HG03159 (cell line): ENCODE results near the gene DRAXIN.

Experiments
- ATAC-seq: cut with Tn5 transposase; IDR thresholded peaks from one replicate; pipeline ENCODE4 v1.9.1; 2021; ENCODE audit warnings: mild to moderate bottlenecking, moderate library complexity; ENCODE audit not compliant: unreplicated experiment

DRAXIN gene

GRCh38 chr1:11707621-11708276 is 16.2 kb downstream of the DRAXIN start:
- no peak for ATAC-seq

- ATAC-seq: no peak
These were observed 17.2 kb downstream of the DRAXIN start for GRCh38 chr1:11708554-11709350.

DNA sequence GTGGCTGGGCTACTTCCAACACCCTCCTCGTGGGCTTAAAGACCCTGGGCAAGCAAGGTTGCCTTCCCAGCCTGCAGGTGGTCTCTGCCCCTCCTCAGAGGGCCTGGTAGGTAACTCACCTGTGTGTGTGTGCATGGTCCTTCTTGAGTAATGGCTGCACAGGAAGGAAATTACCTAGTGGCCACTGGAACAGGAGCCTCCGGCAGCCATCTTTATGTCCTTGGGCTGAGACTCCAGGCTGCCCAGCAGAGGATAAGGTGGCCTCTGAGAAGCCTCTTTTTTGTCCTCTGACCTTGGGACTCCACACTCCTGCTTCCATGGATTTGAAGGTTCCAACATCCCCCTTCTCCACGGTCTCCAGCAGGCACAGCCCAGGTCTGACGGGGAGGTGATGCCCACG is 20.0 kb downstream of the DRAXIN start:
- ATAC-seq: no peak

DNA sequence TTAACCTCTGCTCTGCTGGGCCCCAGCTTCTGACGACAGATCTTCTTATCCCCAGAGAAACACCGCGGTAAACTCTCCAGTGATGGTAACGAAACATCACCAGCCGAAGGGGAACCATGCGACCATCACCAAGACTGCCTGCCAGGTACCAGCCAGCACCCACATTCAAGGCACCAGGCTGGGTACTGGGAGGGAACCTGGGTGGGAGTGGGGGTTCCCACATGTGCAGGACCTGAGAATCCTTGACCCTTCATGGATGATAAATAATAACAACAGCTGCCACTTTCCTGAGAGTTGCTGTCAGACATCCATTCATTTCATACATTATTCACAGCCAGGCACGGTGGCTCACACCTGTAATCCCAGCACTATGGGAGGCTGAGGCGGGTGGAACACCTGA is 20.8 kb downstream of the DRAXIN start:
- no peak for ATAC-seq

- ATAC-seq: no peak
These were observed 21.6 kb downstream of the DRAXIN start for GRCh38 chr1:11713095-11713494.

GRCh38 chr1:11714831-11715575 is 23.5 kb downstream of the DRAXIN start:
- ATAC-seq: no peak

- ATAC-seq: peak; percentile 52
These were observed 28.0 kb downstream of the DRAXIN start for GRCh38 chr1:11719313-11720032.

DNA sequence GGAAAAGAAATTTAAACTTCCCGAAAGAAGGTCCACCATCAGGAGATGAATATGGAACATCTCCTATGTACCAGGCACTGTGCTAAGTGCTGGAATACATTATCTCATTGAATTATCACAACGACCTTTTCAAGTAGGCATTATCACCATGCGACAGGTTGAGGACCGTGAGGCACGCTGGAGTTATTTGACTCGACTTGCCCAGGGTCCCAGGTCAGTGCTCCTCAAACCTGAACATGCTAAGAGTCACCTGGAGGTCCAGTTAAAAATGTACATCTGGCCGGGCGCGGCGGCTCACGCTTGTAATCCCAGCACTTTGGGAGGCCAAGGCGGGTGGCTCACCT is 28.5 kb downstream of the DRAXIN start:
- no peak for ATAC-seq

- ATAC-seq: no peak
These were observed 29.0 kb downstream of the DRAXIN start for GRCh38 chr1:11720525-11720924.

DNA sequence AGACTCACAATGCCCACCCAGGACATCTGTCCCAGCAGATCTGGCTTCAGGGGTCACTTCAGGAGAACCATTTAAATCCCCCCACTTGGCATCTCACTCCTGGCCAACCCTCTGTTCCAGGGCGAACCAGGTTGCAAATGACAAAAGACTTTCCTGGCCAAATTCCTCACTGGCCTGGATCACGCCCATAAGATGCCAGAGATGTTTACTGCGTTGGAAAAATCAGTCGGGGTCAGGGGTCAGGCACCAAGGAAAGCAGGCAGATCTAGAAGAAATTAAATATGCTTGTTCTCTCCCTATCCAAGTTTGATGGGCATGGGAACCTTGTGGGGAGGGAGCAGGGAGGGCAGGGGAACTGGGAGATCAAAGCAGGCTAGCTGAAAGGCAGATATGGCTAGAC is 29.8 kb downstream of the DRAXIN start:
- no peak for ATAC-seq

- ATAC-seq: no peak
These were observed 31.0 kb downstream of the DRAXIN start for GRCh38 chr1:11722538-11722937.

DNA sequence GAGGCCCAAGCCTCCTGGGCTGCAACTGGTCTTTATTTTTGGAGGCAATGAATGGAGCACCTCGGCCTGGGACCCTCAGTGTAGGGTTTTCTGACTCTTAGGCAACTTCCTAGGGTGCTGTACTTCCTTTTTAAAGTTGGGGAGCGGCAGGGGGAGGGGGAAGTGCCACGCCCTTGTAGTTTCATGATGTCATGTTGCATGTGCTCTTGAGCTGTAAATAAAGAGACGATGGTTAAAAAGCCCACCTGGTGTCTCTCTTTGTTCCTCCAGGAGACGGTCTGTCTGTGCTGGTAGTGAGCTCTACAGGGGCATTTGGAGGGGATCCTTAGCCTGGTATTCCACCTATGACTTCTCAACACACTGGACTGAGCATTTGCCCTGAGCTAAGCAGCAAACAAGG is 34.1 kb downstream of the DRAXIN start:
- ATAC-seq: no peak

GRCh38 chr1:11727119-11727518 is 35.6 kb downstream of the DRAXIN start:
- no peak for ATAC-seq

GRCh38 chr1:11728126-11728806 is 36.8 kb downstream of the DRAXIN start:
- no peak for ATAC-seq

DNA sequence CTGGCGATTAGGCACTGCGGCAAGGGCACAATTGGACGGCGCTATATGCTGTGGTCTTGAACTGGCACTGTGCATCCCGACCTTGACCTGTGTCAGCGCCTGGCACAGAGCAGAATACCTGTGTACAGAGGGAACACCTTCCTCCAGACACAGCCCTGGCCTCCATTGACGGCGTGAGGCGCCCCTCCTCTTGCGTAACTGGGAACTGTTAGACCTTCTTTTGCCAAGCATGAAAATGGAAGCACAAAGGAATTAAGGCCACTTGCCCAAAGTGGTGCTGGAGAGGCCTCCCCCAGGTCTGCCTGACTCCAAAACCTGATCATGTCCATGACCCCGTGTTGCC is 37.6 kb downstream of the DRAXIN start:
- no peak for ATAC-seq

DNA sequence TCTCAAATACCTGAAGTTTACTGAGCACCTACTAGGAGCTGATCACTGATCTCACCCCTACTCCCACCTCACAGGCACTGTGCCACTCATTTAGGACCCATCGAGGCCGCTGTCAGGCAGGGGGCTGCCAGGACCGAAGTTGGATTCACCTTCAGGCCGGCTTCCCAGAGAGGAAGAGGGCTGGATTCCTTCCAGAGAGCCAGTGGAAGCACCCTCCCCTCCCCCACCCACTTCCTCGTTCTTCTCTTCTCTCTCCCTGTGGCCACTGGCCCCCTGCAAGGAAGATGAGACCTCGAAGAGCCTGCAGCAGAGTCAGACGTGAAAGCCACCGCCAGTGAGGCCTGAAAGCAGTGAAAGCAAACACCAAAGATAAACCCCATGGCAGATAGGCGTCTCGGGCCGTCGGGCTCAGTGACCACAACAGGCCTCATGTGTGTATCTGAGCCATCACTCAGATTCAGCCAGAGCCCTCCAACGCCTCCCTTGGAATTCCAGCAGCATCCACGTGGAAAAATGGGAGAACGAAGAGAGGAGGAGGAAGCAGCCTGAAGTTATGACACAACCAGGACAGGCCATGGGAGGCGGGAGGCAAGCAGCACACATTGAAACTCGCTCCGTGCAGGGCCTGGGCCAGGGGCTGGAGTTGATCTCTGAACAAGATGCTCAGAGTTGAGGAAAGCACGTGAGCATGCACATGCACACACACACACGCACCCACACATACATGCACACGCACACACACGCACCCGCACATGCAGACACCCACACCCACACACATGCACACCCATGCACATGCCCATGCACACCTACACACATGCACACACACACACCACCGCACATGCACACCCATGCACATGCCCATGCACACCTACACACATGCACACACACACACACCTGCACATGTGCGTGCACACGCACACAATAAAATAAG is 38.3 kb downstream of the DRAXIN start:
- ATAC-seq: no peak

DNA sequence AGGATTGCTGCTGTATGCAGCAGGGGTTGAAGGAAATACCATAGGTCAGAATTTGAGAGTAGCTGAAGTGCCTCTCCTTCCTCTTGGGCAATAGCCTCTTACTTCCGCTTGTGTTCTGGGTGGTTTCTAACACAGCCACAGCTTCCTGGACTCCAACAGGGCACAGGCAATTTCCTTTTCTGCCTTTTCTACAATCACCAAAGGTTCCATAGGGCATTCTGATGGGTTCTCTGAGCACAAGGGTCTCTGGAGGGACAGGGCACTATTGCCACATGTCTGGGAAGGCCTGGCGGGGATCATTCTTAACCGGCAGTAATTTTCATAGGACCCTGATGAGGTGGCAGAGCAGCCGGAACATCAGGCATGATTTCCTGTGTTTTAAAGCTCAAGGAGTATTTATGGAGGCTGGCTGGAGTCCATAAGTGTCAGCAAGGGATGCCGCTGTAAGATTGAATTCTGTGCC is 39.0 kb downstream of the DRAXIN start:
- ATAC-seq: peak; percentile 53

- ATAC-seq: no peak
These were observed 40.3 kb downstream of the DRAXIN start for GRCh38 chr1:11731691-11732283.

GRCh38 chr1:11733306-11733705 is 41.8 kb downstream of the DRAXIN start:
- ATAC-seq: no peak
